HG03095 (cell line): ENCODE measurements around the gene ZDHHC19.
"Not testable (repeated sequence)": the region's sequence is repeated elsewhere in the genome, so short reads cannot be mapped to it uniquely, and the experiment has no call there.

Experiments used
- ATAC-seq: cut with Tn5 transposase; IDR thresholded peaks from one replicate; pipeline ENCODE4 v1.9.1; 2021; ENCODE audit warnings: moderate library complexity; ENCODE audit not compliant: unreplicated experiment

Gene ZDHHC19

GRCh38 chr3:196205442-196206205 lies 5.6 kb downstream of the ZDHHC19 start:
- ATAC-seq: not testable (repeated sequence)

- ATAC-seq: no peak
Observed at GRCh38 chr3:196203846-196204245, 7.4 kb downstream of the ZDHHC19 start.

- ATAC-seq: peak; percentile 73
Observed at GRCh38 chr3:196202516-196202970, 8.7 kb downstream of the ZDHHC19 start.

DNA sequence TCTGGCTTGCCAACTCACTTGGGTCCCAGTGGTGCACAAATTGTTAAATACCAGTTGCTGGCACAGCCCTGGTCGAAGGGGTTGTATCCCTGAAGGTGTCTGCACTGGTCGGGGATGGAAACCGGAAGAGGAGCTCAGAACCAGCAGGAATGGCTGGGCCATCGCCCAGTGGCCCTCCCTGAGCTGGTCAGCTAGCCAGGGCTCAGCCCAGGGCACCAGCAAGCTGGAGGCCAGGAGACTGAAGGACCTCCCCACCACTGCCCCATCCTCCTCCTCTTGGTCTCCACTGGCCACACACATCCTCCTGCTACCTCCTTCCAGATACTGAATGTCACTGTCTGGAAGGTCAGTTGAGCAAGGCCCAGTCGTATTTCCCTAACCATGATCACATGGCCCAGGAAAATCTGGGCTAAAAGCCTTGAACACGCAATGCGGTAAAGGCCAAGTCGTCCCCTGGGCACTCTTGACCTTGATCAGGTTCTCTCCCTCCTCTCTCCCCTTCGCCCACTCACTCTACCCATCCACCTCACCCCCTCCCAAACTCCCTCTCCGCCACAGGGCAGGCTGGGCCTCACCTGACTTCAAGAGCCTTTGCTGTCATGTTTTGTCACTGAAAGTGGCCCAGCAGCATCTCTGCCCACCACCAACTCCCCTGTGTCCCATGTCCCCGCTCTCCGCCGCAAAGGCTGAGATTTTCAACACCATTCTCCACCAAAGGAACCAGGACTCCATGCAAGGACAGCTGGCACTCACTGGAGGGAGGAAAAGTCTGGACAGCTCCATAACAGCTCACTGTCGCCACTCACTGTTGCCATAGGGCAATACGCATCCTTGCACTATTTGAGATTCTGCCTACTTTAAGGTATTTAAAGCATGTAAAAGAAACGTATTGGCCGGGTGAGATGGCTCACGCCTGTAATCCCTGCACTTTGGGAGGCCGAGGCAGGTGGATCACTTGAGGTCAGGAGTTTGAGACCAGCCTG lies 12.1 kb downstream of the ZDHHC19 start:
- ATAC-seq: no peak

GRCh38 chr3:196198081-196198675 lies 13.0 kb downstream of the ZDHHC19 start:
- ATAC-seq: no peak

DNA sequence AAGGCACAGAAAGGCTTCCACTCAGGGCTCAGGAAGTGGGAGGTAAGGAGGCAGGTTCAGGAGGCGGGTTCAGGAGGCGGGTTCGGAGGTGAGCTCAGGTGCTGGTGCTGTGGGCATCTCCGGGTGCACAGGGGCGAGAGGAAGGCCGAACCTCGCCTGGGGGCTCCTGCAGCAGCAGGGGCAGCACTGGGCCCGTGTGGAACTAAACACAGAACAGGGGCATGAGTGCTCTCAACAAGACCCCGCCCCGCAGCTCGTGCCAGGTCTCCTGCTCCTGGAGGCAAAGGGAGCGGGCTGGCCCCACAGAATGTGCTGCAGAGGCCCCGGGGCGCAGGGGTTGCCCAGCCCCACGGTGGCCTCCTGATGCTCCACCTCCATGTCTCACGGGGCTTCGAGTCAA lies 13.7 kb downstream of the ZDHHC19 start:
- ATAC-seq: no peak

GRCh38 chr3:196195664-196196265 lies 15.4 kb downstream of the ZDHHC19 start:
- ATAC-seq: no peak

DNA sequence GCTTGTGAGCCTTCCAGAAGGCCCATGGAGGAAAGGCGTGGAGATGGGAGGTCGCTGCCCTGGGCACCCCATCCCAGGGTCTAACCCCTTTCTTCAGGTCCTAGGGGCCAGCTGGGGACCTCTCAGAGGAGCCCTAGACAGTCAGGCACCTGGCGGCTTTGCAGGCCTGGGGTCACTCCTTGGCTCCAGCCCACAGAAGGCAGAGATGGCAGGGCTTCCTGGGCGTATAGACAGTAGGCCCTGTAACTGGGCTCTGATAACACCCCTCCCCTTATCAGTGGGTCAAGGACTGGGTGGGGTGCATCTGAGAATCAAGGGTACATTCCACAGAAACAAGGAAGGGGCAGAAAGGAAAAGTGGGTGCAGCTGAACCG lies 16.7 kb downstream of the ZDHHC19 start:
- no peak for ATAC-seq

DNA sequence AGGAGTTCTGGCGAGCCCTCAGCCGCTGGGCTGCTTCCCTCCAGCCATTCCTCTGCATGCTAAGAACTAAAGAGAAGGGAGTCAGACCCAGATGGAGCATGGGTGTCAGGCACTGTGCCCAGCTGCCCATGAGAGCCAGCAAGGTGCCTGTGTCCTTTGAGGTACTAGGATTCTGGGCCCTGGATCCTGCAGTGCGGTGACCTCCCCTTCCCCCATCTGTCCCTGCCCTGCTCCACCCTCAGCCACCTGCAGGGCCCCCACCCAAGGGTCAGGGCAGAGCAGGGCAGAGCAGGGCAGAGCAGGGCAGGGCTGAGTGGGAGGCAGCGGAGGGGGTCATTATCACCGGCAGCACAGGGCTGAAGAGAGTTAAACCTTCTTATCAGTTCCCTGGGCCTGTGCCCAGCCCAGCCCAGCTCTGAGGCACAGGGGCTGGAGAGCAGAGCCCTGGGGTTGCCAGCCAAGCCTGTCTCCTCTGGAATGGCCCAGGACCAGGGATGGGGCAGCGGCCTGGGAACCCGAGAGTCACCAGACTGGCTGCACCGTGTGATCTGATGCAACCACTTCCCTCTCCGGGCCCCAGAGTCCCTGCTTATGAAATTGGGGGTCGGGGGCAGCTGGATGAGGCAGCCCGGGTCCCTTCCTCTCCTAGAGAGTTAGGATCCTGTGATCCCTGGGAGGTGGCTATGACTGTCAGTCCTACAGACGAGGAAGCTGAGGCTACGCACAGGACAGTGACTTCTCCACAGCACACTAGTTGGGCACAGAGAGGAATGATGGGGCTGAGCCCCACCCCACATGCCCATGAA lies 17.3 kb downstream of the ZDHHC19 start:
- no peak for ATAC-seq

- ATAC-seq: no peak
Observed at GRCh38 chr3:196193133-196193735, 18.0 kb downstream of the ZDHHC19 start.

DNA sequence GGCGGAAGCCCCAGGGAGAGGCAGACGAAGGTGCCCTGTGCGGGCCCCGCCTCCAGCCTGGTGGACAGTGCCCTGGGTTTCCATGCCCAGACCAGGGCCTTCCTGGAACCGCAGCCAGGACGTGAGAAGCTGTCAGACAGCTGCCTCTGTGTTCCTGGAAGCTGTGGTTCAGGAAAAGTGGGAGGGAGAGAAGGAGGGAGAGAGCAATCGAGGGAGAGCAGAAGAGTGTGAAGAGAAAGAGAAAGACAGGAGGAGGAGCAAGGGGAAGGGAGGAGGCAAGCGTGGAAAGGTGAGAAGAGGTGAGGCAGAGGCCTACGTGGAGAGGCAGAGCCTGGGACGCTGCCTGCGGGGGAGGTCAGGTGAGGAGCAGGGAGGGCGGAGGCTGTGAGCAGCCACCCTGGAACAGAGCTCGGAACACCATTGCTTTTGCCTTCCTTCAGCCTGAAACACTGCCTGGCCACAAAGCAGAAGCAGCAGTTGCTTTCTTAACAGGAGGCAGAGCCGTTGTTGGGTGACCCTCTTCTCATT lies 18.6 kb downstream of the ZDHHC19 start:
- peak; percentile 45 for ATAC-seq

GRCh38 chr3:196192036-196192523 lies 19.1 kb downstream of the ZDHHC19 start:
- no peak for ATAC-seq

DNA sequence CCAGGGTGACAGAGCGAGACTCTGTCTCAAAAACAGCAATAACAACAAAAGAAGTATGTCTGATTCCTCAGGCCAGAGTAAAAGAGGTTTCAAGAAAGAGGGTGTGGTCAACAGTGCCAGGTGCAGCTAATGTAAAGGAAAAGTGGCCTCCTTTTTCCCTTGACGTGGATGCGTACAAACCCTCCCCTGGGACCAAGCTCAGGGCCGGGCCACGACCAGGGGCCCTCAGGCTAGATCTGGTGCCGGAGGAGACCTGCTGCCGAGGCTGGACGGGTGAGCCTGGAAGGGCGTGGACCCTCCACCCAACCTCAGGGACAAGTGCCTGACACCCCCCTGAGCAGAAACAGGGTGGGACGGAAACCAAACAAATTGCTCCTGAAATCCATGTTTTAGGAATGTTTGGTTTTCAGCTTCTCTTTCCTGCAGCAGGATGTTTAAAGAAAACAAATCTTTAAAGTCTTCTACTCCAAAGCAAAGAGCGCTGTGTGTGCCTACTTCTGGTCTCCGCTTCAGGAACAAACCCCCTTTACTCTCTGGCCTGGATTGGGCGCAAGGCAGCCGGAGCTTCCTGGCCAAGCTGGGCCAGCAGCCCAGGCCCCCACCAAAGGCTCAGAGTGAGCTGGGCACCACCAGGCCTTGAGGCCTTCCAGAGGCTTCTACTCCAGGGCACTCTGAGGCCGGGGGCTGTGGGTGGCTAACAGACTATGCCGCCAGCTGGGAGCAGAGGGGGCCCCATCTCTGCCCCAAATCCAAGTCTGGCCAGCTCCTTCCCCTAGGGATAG lies 21.4 kb downstream of the ZDHHC19 start:
- no peak for ATAC-seq

DNA sequence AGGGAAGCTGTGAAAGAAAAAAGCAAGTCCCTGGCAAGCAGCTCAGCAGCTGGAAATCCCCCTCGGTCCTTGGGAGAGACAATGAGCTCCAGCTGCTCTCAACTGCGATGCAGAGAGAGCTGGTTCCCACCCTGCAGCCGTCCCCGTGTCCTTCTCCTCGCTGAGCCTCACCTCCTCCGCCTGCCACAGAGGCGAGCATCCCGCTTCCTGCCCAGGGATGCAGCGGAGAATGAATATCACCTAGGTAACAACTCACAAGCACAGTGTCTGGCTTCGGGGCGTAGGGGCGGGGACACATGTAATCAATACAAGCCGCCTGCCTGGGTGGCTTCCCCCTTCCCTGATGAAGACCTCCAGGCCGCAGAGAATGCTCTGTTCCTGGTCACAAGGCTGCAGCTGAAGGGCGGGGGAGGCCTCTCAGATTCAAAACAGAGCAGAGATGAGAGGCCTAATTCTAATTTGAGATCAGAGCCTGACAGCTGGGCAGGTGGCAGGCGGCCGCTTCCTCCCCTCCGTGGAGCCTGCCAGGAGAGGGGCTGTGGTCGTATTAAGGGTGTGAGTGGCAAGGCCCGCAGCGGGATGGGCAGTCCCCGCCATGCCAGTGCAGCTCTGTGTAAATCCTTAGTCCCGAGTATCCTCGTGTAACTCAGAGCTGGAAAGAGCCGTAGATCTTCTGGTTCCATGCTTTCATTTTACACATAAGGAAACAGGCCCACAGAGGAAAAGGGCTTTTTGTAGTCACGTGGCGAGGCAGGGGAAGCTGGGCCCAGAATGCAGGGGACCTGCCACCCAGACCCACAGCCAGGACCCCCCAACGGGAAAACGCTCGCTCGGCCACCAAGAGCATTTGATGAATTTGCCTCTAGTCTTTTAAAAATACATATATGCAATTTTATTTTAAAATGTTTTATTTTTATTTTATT lies 24.3 kb downstream of the ZDHHC19 start:
- peak; percentile 60 for ATAC-seq

DNA sequence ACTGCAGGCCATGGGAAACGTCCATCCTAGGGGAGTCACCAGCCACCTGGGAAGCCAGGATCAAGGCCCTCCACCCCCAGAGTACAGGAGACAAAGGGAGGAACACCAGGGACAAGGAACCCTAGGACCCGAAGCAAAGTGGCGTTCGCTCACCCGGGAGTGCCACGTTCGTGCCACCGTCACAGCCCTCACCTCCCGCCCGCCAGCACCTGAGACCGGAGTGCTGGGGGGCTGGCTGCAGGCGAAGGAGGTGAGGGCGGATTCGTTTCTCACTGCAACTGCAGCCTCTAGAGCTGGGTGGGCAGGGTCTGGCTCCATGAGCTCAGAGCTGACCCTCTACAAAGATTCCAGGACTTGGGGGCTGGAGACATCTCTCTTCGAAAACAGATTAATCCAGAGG lies 26.3 kb downstream of the ZDHHC19 start:
- no peak for ATAC-seq

DNA sequence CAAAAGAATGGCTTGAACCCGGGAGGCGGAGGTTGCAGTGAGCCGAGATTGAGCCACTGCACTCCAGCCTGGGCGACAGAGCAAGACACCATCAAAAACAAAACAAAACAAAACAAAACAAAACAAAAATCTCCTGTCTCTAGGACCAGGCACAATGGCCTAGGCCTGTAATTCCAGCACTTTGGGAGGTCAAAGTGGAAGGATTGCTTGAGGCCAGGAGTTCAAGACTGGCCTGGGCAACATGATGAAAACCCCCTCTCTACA lies 27.1 kb downstream of the ZDHHC19 start:
- ATAC-seq: not testable (repeated sequence)

DNA sequence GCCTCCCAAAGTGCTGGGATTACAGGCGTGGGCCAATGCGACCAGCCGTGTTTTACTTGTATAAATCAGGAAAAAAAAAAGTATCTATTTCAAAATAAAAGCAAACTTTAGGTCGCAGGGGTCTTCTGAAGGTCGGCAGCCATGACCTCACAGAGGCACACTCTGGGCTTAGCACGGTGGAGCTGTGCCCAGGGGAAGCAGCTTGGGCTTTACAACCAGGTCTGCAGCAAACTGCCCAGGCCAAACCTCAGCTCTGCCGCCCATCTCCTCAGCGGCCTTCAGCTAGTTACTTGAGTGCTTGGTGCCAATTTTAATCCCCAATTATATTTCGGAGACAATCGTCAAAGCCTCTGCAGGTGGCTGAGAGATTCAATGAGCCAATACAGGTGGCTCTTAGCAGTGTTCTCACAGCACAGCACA lies 30.1 kb downstream of the ZDHHC19 start:
- ATAC-seq: no peak

DNA sequence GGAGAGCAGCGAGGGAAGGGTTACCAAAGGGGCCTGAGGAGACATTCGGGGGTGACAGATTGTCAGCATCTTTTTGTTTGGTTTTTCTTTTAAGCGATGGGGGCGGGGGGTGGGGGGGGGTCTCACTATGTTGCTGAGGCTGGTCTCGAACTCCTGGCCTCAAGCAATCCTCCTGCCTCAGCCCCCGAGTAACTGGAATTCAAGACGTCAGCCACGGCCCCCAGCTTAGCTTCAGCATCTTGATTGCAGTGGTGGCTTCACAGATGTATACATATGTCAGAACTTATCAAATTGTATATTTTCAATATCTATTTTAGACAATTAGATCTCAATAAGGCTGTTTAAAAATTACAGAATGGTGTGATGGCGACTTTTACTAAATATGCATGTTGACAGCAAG lies 30.9 kb downstream of the ZDHHC19 start:
- ATAC-seq: no peak
